ENCODE data around the gene TMEM218. TPM values are rescaled to one million over a fixed set of nuclear protein-coding genes. Genes with fewer than 3 reads are reported as not detected.

The TMEM218 gene
- total RNA-seq, 2 experiments from 2014 or later, result 16.6 to 18.1 TPM

- H3K4me1 Mint-ChIP-seq, result peaks cover 3% of the 10 kb centered on the region
- H3K9me3 Mint-ChIP-seq, result no peaks in the 10 kb centered on the region
- no peaks in the 10 kb centered on the region for H3K36me3 Mint-ChIP-seq
- H3K27ac Mint-ChIP-seq, result no peak overlapping the region
- no peak overlapping the region for H3K4me3 Mint-ChIP-seq
- H3K27me3 Mint-ChIP-seq, result no peaks in the 10 kb centered on the region
- no peak for DNase-seq
Measured at GRCh38 chr11:125088576-125089455, 22.6 kb downstream of the TMEM218 start.

GRCh38 chr11:125088123-125088522 is 23.3 kb downstream of the TMEM218 start:
- Mint-ChIP-seq H3K9me3 (no peaks in the 10 kb centered on the region), H3K27me3 (no peaks in the 10 kb centered on the region), H3K4me1 (peaks cover 3% of the 10 kb centered on the region), H3K4me3 (no peak overlapping the region), H3K36me3 (no peaks in the 10 kb centered on the region), H3K27ac (no peak overlapping the region)
- DNase-seq, result no peak

- Mint-ChIP-seq H3K9me3 (no peaks in the 10 kb centered on the region), H3K27ac (no peak overlapping the region), H3K4me1 (peaks cover 3% of the 10 kb centered on the region), H3K36me3 (no peaks in the 10 kb centered on the region), H3K4me3 (no peak overlapping the region), H3K27me3 (no peaks in the 10 kb centered on the region)
- no peak for DNase-seq
Measured at GRCh38 chr11:125086633-125087296, 24.7 kb downstream of the TMEM218 start.

GRCh38 chr11:125085301-125086081 is 25.9 kb downstream of the TMEM218 start:
- Mint-ChIP-seq H3K27ac (no peak overlapping the region), H3K27me3 (no peaks in the 10 kb centered on the region)

GRCh38 chr11:125084761-125085231 is 26.6 kb downstream of the TMEM218 start:
- no peaks in the 10 kb centered on the region for H3K9me3 Mint-ChIP-seq
- H3K27ac Mint-ChIP-seq, result no peak overlapping the region
- no peak overlapping the region for H3K4me3 Mint-ChIP-seq
- no peaks in the 10 kb centered on the region for H3K36me3 Mint-ChIP-seq
- H3K27me3 Mint-ChIP-seq, result no peaks in the 10 kb centered on the region
- no peak for DNase-seq
- no peaks in the 10 kb centered on the region for H3K4me1 Mint-ChIP-seq

More at GRCh38 chr11:125085301-125086081, 25.9 kb downstream of the TMEM218 start:
- no peaks in the 10 kb centered on the region for H3K9me3 Mint-ChIP-seq
- no peaks in the 10 kb centered on the region for H3K36me3 Mint-ChIP-seq
- H3K4me3 Mint-ChIP-seq, result no peak overlapping the region
- no peak for DNase-seq
- no peaks in the 10 kb centered on the region for H3K4me1 Mint-ChIP-seq

GRCh38 chr11:125084057-125084416 is 27.4 kb downstream of the TMEM218 start:
- H3K36me3 Mint-ChIP-seq, result no peaks in the 10 kb centered on the region
- no peak overlapping the region for H3K4me3 Mint-ChIP-seq
- no peak overlapping the region for H3K27ac Mint-ChIP-seq
- no peaks in the 10 kb centered on the region for H3K4me1 Mint-ChIP-seq
- H3K9me3 Mint-ChIP-seq, result no peaks in the 10 kb centered on the region
- H3K27me3 Mint-ChIP-seq, result no peaks in the 10 kb centered on the region
- DNase-seq, result no peak

- DNase-seq, result no peak
- H3K9me3 Mint-ChIP-seq, result no peaks in the 10 kb centered on the region
- no peaks in the 10 kb centered on the region for H3K27me3 Mint-ChIP-seq
- H3K27ac Mint-ChIP-seq, result no peak overlapping the region
- H3K4me1 Mint-ChIP-seq, result no peaks in the 10 kb centered on the region
- no peaks in the 10 kb centered on the region for H3K36me3 Mint-ChIP-seq
- no peak overlapping the region for H3K4me3 Mint-ChIP-seq
Measured at GRCh38 chr11:125083312-125084056, 27.9 kb downstream of the TMEM218 start.

GRCh38 chr11:125082611-125083311 is 28.7 kb downstream of the TMEM218 start:
- no peak overlapping the region for H3K27ac Mint-ChIP-seq
- no peaks in the 10 kb centered on the region for H3K4me1 Mint-ChIP-seq
- H3K9me3 Mint-ChIP-seq, result no peaks in the 10 kb centered on the region
- DNase-seq, result no peak
- no peak overlapping the region for H3K4me3 Mint-ChIP-seq
- no peaks in the 10 kb centered on the region for H3K27me3 Mint-ChIP-seq
- no peaks in the 10 kb centered on the region for H3K36me3 Mint-ChIP-seq

GRCh38 chr11:125082040-125082439 is 29.4 kb downstream of the TMEM218 start:
- DNase-seq, result no peak
- H3K9me3 Mint-ChIP-seq, result no peaks in the 10 kb centered on the region
- no peaks in the 10 kb centered on the region for H3K36me3 Mint-ChIP-seq
- no peaks in the 10 kb centered on the region for H3K4me1 Mint-ChIP-seq
- H3K4me3 Mint-ChIP-seq, result no peak overlapping the region
- H3K27me3 Mint-ChIP-seq, result no peaks in the 10 kb centered on the region
- H3K27ac Mint-ChIP-seq, result no peak overlapping the region

- no peak overlapping the region for H3K4me3 Mint-ChIP-seq
- H3K36me3 Mint-ChIP-seq, result no peaks in the 10 kb centered on the region
- DNase-seq, result no peak
- H3K9me3 Mint-ChIP-seq, result no peaks in the 10 kb centered on the region
- no peaks in the 10 kb centered on the region for H3K4me1 Mint-ChIP-seq
- H3K27ac Mint-ChIP-seq, result no peak overlapping the region
- H3K27me3 Mint-ChIP-seq, result no peaks in the 10 kb centered on the region
Measured at GRCh38 chr11:125081098-125081798, 30.2 kb downstream of the TMEM218 start.

GRCh38 chr11:125080531-125080911 is 30.9 kb downstream of the TMEM218 start:
- Mint-ChIP-seq H3K4me3 (no peak overlapping the region), H3K36me3 (no peaks in the 10 kb centered on the region), H3K9me3 (no peaks in the 10 kb centered on the region), H3K27ac (no peak overlapping the region), H3K4me1 (no peaks in the 10 kb centered on the region), H3K27me3 (no peaks in the 10 kb centered on the region)
- DNase-seq, result no peak

GRCh38 chr11:125079878-125080530 is 31.4 kb downstream of the TMEM218 start:
- Mint-ChIP-seq H3K4me1 (no peaks in the 10 kb centered on the region), H3K27ac (no peak overlapping the region), H3K36me3 (no peaks in the 10 kb centered on the region), H3K9me3 (no peaks in the 10 kb centered on the region), H3K27me3 (no peaks in the 10 kb centered on the region), H3K4me3 (no peak overlapping the region)
- no peak for DNase-seq

- H3K4me3 Mint-ChIP-seq, result no peak overlapping the region
Measured at GRCh38 chr11:125079151-125079877, 32.1 kb downstream of the TMEM218 start.

More at GRCh38 chr11:125079151-125079877, 32.1 kb downstream of the TMEM218 start:
- no peaks in the 10 kb centered on the region for H3K36me3 Mint-ChIP-seq
- no peaks in the 10 kb centered on the region for H3K4me1 Mint-ChIP-seq
- no peaks in the 10 kb centered on the region for H3K27me3 Mint-ChIP-seq
- no peak for DNase-seq
- H3K27ac Mint-ChIP-seq, result no peak overlapping the region
- no peaks in the 10 kb centered on the region for H3K9me3 Mint-ChIP-seq

All from activated naive CD8-positive, alpha-beta T cell treated with anti-CD3 and anti-CD28 coated beads for 36 hours (primary cell).